ENCODE results near the gene SQSTM1. TPM values are rescaled to one million over a fixed set of nuclear protein-coding genes. Genes with fewer than 3 reads are reported as not detected.

SQSTM1 gene
- total and polyA plus RNA-seq, 9 of the 15 experiments (the other 6 are each of a cell fraction or from before 2014, with no cell fraction given), result 5.6 to 148 (median 64.0) TPM

- ChIA-PET CTCF (ENCODE audit: low intra/inter-chr PET ratio) (interaction anchor here (0.7 kb wide), 2 partner anchors 59 to 183 kb away, joined by 3 to 5 read pairs; no protein-coding TSS in a partner anchor), POLR2A (interaction anchor here (0.6 to 3.5 kb wide), 5 partner anchors 10 to 47 kb away, joined by 3 to 30 read pairs (median 5); no protein-coding TSS in a partner anchor)
- H3K9ac ChIP-seq (ENCODE audit: insufficient read depth in 1 of 2, low read depth in 2 of 2, low read length in 2 of 2), result peak overlapping the region; percentile 83 to 96; a peak in 3 of 4 replicates
- no peak overlapping the region for H2AFZ ChIP-seq (ENCODE audit: low read depth, low read length)
- peak overlapping the region; percentile 87 for H3K4me2 ChIP-seq (ENCODE audit: insufficient read depth, low read length)
- DNase-seq (ENCODE audit: extremely low read depth in 1 of 4, low spot score in 3 of 4) (no peak), ATAC-seq (no peak), FAIRE-seq (no peak)
- in situ Hi-C loops (cut with MboI), result no loop called here
- H3K4me1 ChIP-seq (replicated peaks in 1 of 2; ENCODE audit: control insufficient read depth in 2 of 2, insufficient read depth in 2 of 2, low read length in 2 of 2), result peaks cover 37 to 70% of the 10 kb centered on the region in 2 experiments
- TSS peak; percentile 61 for BruUV-seq (replicated peaks)
- H4K20me1 ChIP-seq (replicated peaks; ENCODE audit: control insufficient read depth, insufficient read depth, low read length), result peaks cover 30% of the 10 kb centered on the region
- H3K9me3 ChIP-seq (replicated peaks; ENCODE audit: control insufficient read depth, insufficient read depth, low read depth, low read length), result no peaks in the 10 kb centered on the region
- peaks cover 12% of the 10 kb centered on the region for H3K9me1 ChIP-seq (ENCODE audit: control insufficient read depth, insufficient read depth, low read length)
- WGBS (ENCODE audit: insufficient coverage, low coverage, missing lambda C conversion rate), result 43% methylated on average over 3 of the region's 3 CpGs
- intact Hi-C loops (cut with micrococcal nuclease), result loop anchor here (5.0 kb wide), 2 partner anchors 35 to 200 kb away; partner anchors contain the start of genes HNRNPH1 and MRNIP
- peak overlapping the region; percentile 98 for H3K27ac ChIP-seq (ENCODE audit: extremely low read depth, low read depth, low read length)
- H3K79me2 ChIP-seq (ENCODE audit: control insufficient read depth, insufficient read depth, low read length), result peaks cover 68% of the 10 kb centered on the region
- H3K4me3 ChIP-seq, result peak overlapping the region; percentile 100
- no peaks in the 10 kb centered on the region for H3K27me3 ChIP-seq (ENCODE audit: control insufficient read depth in 2 of 2, insufficient read depth in 2 of 2, low read length in 2 of 2)
- H3K36me3 ChIP-seq (ENCODE audit: control insufficient read depth, insufficient read depth, low read length), result peaks cover 55% of the 10 kb centered on the region; the same call in 2 of the 3 replicates
- no peak for TF ChIP-seq HES1 (IDR thresholded peaks at IDR 0.05; ENCODE audit: low read depth)
- no peak for TF ChIP-seq FOXK2 (conservative IDR thresholded peaks at IDR 0.05 in 1 of 2, IDR thresholded peaks at IDR 0.05 in 1 of 2; ENCODE audit: low read depth in 2 of 2)
- TF ChIP-seq TFAP4 (CRISPR knock-in tag; IDR thresholded peaks at IDR 0.05; ENCODE audit: borderline replicate concordance), result no peak
- TF ChIP-seq NR0B1 (IDR thresholded peaks at IDR 0.05; ENCODE audit: partially characterized antibody), result no peak
- TF ChIP-seq DPF2 (IDR thresholded peaks at IDR 0.05), result no peak
- TF ChIP-seq NR2F6 (CRISPR knock-in tag; IDR thresholded peaks at IDR 0.05), result peak; percentile 66; the same call in 1 of the 2 replicates
- no peak for TF ChIP-seq HMG20A (CRISPR knock-in tag; conservative IDR thresholded peaks at IDR 0.05)
- TF ChIP-seq ZNF174 (CRISPR knock-in tag; IDR thresholded peaks at IDR 0.05), result no peak
- 0 out of 4 replicates have a peak, but pooled peaks of 1 of the 2 experiments have one; percentile 4 for TF ChIP-seq MLLT1 (IDR thresholded peaks at IDR 0.05)
- TF ChIP-seq MCM5 (IDR thresholded peaks at IDR 0.05; ENCODE audit: low read depth), result no peak
These were observed 1.3 kb downstream of the SQSTM1 start for GRCh38 chr5:179822059-179822432.

Data from K562 (cell line).